Measurements from ENCODE around the gene ATG7.

The ATG7 gene

DNA sequence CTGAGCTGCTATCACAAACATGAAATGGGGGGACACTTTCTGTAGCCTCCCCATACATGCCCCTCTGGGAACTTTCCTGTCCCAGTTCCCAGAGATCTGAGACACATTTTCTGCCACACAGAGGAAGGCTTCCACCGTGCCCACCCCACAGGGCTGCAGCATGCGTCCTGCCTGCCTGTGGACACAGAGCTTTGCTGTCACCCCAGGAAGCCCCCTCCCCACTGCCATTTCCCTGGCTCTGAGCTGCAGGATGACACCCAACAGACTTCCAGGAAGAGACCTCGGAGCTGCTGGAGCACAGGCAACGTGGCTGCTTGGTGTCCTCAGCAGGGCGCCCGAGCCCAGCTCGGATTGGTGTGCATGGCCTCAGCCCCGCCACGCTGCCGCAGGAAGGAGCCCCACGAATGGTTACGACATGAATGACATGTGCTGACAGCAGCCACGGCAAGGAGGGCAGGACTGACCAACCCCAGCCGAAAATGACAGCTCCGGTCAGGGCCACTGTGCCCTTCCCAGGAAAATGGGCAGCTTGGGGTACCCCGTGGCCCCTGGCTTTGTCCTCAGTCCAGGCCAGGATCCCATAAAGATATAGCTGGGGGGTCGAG, 290.2 kb downstream of the ATG7 start:
- Histone ChIP-seq H3K4me3 (ENCODE audit: low read depth in 1 of 2, low read length in 2 of 2) (no peak overlapping the region), H3K9me3 (ENCODE audit: insufficient read depth, low read length, severe bottlenecking) (no peaks in the 10 kb centered on the region), H3K27me3 (ENCODE audit: insufficient read depth, low read length, poor library complexity) (no peaks in the 10 kb centered on the region), H3K36me3 (ENCODE audit: insufficient read depth, low read length) (peaks cover 99% of the 10 kb centered on the region), H3K79me2 (ENCODE audit: insufficient read depth, low read length) (peaks cover 90% of the 10 kb centered on the region), H3K4me2 (ENCODE audit: insufficient read depth, low read length) (no peak overlapping the region), H4K20me1 (ENCODE audit: insufficient read depth, low read length) (peaks cover 96% of the 10 kb centered on the region), H3K9ac (ENCODE audit: low read depth, low read length) (no peak overlapping the region), H2AFZ (ENCODE audit: low read depth, low read length) (no peak overlapping the region), H3K27ac (ENCODE audit: low read length) (no peak overlapping the region), H3K4me1 (ENCODE audit: insufficient read depth, low read length) (no peaks in the 10 kb centered on the region)
- TF ChIP-seq, protein P1, sequence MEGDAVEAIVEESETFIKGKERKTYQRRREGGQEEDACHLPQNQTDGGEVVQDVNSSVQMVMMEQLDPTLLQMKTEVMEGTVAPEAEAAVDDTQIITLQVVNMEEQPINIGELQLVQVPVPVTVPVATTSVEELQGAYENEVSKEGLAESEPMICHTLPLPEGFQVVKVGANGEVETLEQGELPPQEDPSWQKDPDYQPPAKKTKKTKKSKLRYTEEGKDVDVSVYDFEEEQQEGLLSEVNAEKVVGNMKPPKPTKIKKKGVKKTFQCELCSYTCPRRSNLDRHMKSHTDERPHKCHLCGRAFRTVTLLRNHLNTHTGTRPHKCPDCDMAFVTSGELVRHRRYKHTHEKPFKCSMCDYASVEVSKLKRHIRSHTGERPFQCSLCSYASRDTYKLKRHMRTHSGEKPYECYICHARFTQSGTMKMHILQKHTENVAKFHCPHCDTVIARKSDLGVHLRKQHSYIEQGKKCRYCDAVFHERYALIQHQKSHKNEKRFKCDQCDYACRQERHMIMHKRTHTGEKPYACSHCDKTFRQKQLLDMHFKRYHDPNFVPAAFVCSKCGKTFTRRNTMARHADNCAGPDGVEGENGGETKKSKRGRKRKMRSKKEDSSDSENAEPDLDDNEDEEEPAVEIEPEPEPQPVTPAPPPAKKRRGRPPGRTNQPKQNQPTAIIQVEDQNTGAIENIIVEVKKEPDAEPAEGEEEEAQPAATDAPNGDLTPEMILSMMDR (IDR thresholded peaks at IDR 0.05; ENCODE audit: borderline replicate concordance, extremely low read depth, low read length, poor library complexity, severe bottlenecking): no peak
- no peak for TF ChIP-seq EZH2 (IDR thresholded peaks at IDR 0.05; ENCODE audit: borderline replicate concordance, low read depth, low read length, severe bottlenecking)
- ATAC-seq (ENCODE audit: insufficient read depth, low read depth) (no peak), DNase-seq (no peak)

DNA sequence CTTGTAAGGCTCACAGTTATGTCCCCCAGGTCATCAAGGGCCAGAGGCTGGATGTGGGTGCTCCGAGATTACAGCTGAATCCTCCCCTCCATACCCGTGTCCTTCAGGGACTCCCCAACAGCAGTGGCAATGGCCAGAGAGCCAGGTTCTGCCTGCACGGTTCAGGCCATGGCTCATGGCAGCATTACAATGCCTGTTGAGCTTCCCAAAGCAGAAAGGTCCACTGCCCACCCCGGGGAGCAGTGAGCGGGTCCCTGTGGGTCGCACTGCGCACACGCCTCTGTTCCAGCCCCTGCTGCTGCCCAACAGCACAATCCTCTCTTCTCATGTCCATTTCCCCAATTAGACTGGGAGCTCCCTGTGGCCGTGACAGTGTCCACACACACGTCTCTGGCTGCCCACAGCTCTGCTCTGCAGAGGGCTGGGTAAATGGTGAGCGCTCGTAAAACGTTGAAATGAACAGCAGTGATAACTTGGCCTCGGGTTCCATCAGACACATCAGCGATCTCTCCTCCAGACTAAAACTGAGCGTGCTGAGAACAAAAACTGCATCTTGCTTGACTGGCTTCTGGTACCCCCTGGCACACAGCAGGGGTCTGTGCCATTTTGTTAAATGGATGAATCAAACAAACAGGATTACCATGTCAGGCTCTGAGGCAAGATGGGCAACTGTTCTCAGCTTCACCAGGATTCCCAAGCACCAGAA, 291.1 kb downstream of the ATG7 start:
- TF ChIP-seq, protein P1 (IDR thresholded peaks at IDR 0.05; ENCODE audit: borderline replicate concordance, extremely low read depth, low read length, poor library complexity, severe bottlenecking): no peak
- no peak for TF ChIP-seq EZH2 (IDR thresholded peaks at IDR 0.05; ENCODE audit: borderline replicate concordance, low read depth, low read length, severe bottlenecking)
- Histone ChIP-seq H3K36me3 (ENCODE audit: insufficient read depth, low read length) (peaks cover 99% of the 10 kb centered on the region), H3K4me3 (ENCODE audit: low read depth in 1 of 2, low read length in 2 of 2) (no peak overlapping the region), H2AFZ (ENCODE audit: low read depth, low read length) (no peak overlapping the region), H3K4me1 (ENCODE audit: insufficient read depth, low read length) (no peaks in the 10 kb centered on the region), H3K27me3 (ENCODE audit: insufficient read depth, low read length, poor library complexity) (no peaks in the 10 kb centered on the region), H3K9ac (ENCODE audit: low read depth, low read length) (no peak overlapping the region), H3K27ac (ENCODE audit: low read length) (no peak overlapping the region), H4K20me1 (ENCODE audit: insufficient read depth, low read length) (peaks cover 98% of the 10 kb centered on the region), H3K4me2 (ENCODE audit: insufficient read depth, low read length) (no peak overlapping the region), H3K79me2 (ENCODE audit: insufficient read depth, low read length) (peaks cover 91% of the 10 kb centered on the region), H3K9me3 (ENCODE audit: insufficient read depth, low read length, severe bottlenecking) (no peaks in the 10 kb centered on the region)
- ATAC-seq (ENCODE audit: insufficient read depth, low read depth) (no peak), DNase-seq (no peak)

DNA sequence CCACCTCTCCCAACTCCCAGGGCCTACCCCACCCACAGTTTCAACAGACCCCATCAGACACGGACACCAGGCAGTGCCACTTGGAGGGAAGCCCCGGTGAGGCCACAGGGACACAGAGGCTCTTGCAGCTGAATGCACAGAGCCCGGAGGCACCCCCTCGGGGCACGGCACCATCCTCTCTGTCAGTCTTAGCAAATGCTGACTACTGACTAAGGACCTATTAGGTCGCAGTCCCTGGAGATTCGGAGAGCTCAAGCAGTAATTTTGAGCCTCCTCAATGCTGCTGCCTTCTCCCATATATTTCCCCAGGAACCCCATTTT, 291.6 kb downstream of the ATG7 start:
- Histone ChIP-seq H3K79me2 (ENCODE audit: insufficient read depth, low read length) (peaks cover 96% of the 10 kb centered on the region), H3K9ac (ENCODE audit: low read depth, low read length) (no peak overlapping the region), H3K9me3 (ENCODE audit: insufficient read depth, low read length, severe bottlenecking) (no peaks in the 10 kb centered on the region), H2AFZ (ENCODE audit: low read depth, low read length) (no peak overlapping the region), H3K36me3 (ENCODE audit: insufficient read depth, low read length) (peaks cover 97% of the 10 kb centered on the region), H3K27me3 (ENCODE audit: insufficient read depth, low read length, poor library complexity) (no peaks in the 10 kb centered on the region), H3K4me1 (ENCODE audit: insufficient read depth, low read length) (no peaks in the 10 kb centered on the region), H4K20me1 (ENCODE audit: insufficient read depth, low read length) (peaks cover 98% of the 10 kb centered on the region), H3K27ac (ENCODE audit: low read length) (no peak overlapping the region), H3K4me3 (ENCODE audit: low read depth in 1 of 2, low read length in 2 of 2) (no peak overlapping the region), H3K4me2 (ENCODE audit: insufficient read depth, low read length) (no peak overlapping the region)
- no peak for ATAC-seq (ENCODE audit: insufficient read depth, low read depth)
- no peak for TF ChIP-seq EZH2 (IDR thresholded peaks at IDR 0.05; ENCODE audit: borderline replicate concordance, low read depth, low read length, severe bottlenecking)
- TF ChIP-seq, protein P1 (IDR thresholded peaks at IDR 0.05; ENCODE audit: borderline replicate concordance, extremely low read depth, low read length, poor library complexity, severe bottlenecking): no peak
- no peak for DNase-seq
